ENCODE measurements around the gene FOXJ1.

DNA sequence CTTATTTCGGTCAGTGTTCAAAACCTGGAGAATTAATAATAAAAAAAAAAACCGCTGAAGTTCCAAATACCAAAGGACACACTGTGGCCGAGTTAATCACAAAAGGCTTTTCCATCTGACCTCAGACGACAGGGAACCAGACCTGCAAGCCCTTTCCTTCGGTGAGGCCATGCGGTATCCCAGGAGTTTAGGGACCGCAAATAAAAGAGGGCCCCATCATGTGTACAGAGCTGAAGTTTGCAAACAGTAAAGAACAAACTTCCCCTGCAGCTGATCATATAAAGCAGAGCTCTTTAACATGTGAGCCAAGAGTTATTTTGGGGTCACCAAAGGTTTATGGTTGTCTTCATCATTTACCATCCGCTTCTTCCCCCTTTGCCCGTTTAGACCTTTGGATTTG lies 33.0 kb upstream of the FOXJ1 start:
- TF ChIP-seq, protein P1, sequence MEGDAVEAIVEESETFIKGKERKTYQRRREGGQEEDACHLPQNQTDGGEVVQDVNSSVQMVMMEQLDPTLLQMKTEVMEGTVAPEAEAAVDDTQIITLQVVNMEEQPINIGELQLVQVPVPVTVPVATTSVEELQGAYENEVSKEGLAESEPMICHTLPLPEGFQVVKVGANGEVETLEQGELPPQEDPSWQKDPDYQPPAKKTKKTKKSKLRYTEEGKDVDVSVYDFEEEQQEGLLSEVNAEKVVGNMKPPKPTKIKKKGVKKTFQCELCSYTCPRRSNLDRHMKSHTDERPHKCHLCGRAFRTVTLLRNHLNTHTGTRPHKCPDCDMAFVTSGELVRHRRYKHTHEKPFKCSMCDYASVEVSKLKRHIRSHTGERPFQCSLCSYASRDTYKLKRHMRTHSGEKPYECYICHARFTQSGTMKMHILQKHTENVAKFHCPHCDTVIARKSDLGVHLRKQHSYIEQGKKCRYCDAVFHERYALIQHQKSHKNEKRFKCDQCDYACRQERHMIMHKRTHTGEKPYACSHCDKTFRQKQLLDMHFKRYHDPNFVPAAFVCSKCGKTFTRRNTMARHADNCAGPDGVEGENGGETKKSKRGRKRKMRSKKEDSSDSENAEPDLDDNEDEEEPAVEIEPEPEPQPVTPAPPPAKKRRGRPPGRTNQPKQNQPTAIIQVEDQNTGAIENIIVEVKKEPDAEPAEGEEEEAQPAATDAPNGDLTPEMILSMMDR (conservative IDR thresholded peaks at IDR 0.05; ENCODE audit: low read depth, low read length): no peak
- no peak for TF ChIP-seq EZH2phosphoT487 (IDR thresholded peaks at IDR 0.05; ENCODE audit: borderline replicate concordance, low read length)

All from PC-3 (cell line).